Osteoblast (primary cell): Measurements from ENCODE around the gene LGALS7B. TPM values are rescaled to one million over a fixed set of nuclear protein-coding genes. Genes with fewer than 3 reads are reported as not detected.

ENCODE experiments used
- DNase-seq: peaks from one replicate; pipeline ENCODE4 v3.0.0; 2011; ENCODE audit warnings: low spot score, mixed read lengths; ENCODE audit not compliant: insufficient read length; ENCODE audit errors: missing footprints
- H2AFZ ChIP-seq: 2 replicates; pipeline ENCODE4 v1.6.0; 2011; ENCODE audit warnings: mild to moderate bottlenecking, low read length
- H3K27ac ChIP-seq: 2 replicates; pipeline ENCODE4 v1.5.1; 2011; ENCODE audit warnings: mild to moderate bottlenecking, low read depth, low read length, moderate library complexity
- H3K27me3 ChIP-seq: 2 replicates; pipeline ENCODE4 v1.6.0; 2012; ENCODE audit warnings: mild to moderate bottlenecking, control low read depth, inconsistent platforms, low read length, moderate library complexity; ENCODE audit not compliant: insufficient read depth
- H3K36me3 ChIP-seq: 2 replicates; pipeline ENCODE4 v1.5.1; 2011; ENCODE audit warnings: mild to moderate bottlenecking, low read length, control low read depth, moderate library complexity; ENCODE audit not compliant: insufficient read depth
- H3K4me1 ChIP-seq: 2 replicates; pipeline ENCODE4 v1.5.1; 2011; ENCODE audit warnings: mild to moderate bottlenecking, low read length, control low read depth, moderate library complexity; ENCODE audit not compliant: insufficient read depth
- H3K4me2 ChIP-seq: 2 replicates; pipeline ENCODE4 v1.6.0; 2011; ENCODE audit warnings: mild to moderate bottlenecking, low read length; ENCODE audit not compliant: insufficient read depth
- H3K4me3 ChIP-seq: fragments of 200-600 bp; sonication (generic); 3 replicates; pipeline ENCODE4 v1.5.1; 2012; ENCODE audit warnings: mild to moderate bottlenecking, low read length, inconsistent platforms; ENCODE audit not compliant: insufficient read depth
- H3K79me2 ChIP-seq: 2 replicates; pipeline ENCODE4 v1.6.0; 2012; ENCODE audit warnings: mild to moderate bottlenecking, low read length, control low read depth, inconsistent platforms; ENCODE audit not compliant: insufficient read depth
- H3K9me3 ChIP-seq: 2 replicates; pipeline ENCODE4 v1.5.1; 2011; ENCODE audit warnings: low read depth, low read length, control low read depth
- H4K20me1 ChIP-seq: 2 replicates; pipeline ENCODE4 v1.6.0; 2012; ENCODE audit warnings: mild to moderate bottlenecking, low read length, control low read depth; ENCODE audit not compliant: insufficient read depth
- CTCF ChIP-seq: IDR thresholded peaks from 2 replicates; pipeline ENCODE4 v1.5.1; 2011; ENCODE audit warnings: mild to moderate bottlenecking, low read depth, low read length, moderate library complexity; ENCODE audit errors: extremely low read depth
- total RNA-seq: library from RNA; depleted of rRNA; stranded (reverse); fragments of >200 nt; gene quantifications from 2 replicates; pipeline ENCODE4 v1.2.3, GENCODE V29; 2012

Gene LGALS7B
- total RNA-seq, 1 donor, result not detected

GRCh38 chr19:38815059-38816001 lies 26.3 kb downstream of the LGALS7B start:
- Histone ChIP-seq H3K36me3 (no peaks in the 10 kb centered on the region), H2AFZ (no peak overlapping the region), H3K27ac (no peak overlapping the region), H3K4me2 (no peak overlapping the region), H4K20me1 (no peaks in the 10 kb centered on the region), H3K4me1 (no peaks in the 10 kb centered on the region), H3K27me3 (no peaks in the 10 kb centered on the region), H3K79me2 (no peaks in the 10 kb centered on the region), H3K4me3 (no peak overlapping the region), H3K9me3 (no peaks in the 10 kb centered on the region)
- peak; percentile 58 for DNase-seq
- no peak for TF ChIP-seq CTCF

GRCh38 chr19:38816131-38816750 lies 27.2 kb downstream of the LGALS7B start:
- no peak overlapping the region for H3K27ac ChIP-seq
- peak; percentile 84 for DNase-seq
- TF ChIP-seq CTCF, result no peak
- no peaks in the 10 kb centered on the region for H3K4me1 ChIP-seq
- H2AFZ ChIP-seq, result no peak overlapping the region
- H3K9me3 ChIP-seq, result no peaks in the 10 kb centered on the region
- no peaks in the 10 kb centered on the region for H4K20me1 ChIP-seq
- H3K79me2 ChIP-seq, result no peaks in the 10 kb centered on the region
- H3K4me3 ChIP-seq, result no peak overlapping the region
- H3K4me2 ChIP-seq, result no peak overlapping the region
- no peaks in the 10 kb centered on the region for H3K27me3 ChIP-seq
- no peaks in the 10 kb centered on the region for H3K36me3 ChIP-seq

GRCh38 chr19:38817081-38817480 lies 28.1 kb downstream of the LGALS7B start:
- Histone ChIP-seq H3K27ac (no peak overlapping the region), H3K4me3 (no peak overlapping the region), H2AFZ (no peak overlapping the region), H3K27me3 (no peaks in the 10 kb centered on the region), H3K4me2 (no peak overlapping the region), H3K4me1 (no peaks in the 10 kb centered on the region), H3K9me3 (no peaks in the 10 kb centered on the region), H3K36me3 (no peaks in the 10 kb centered on the region), H3K79me2 (no peaks in the 10 kb centered on the region), H4K20me1 (no peaks in the 10 kb centered on the region)
- TF ChIP-seq CTCF, result no peak
- peak; percentile 51 for DNase-seq
